ENCODE measurements around the gene DNAH1.

Gene DNAH1

DNA sequence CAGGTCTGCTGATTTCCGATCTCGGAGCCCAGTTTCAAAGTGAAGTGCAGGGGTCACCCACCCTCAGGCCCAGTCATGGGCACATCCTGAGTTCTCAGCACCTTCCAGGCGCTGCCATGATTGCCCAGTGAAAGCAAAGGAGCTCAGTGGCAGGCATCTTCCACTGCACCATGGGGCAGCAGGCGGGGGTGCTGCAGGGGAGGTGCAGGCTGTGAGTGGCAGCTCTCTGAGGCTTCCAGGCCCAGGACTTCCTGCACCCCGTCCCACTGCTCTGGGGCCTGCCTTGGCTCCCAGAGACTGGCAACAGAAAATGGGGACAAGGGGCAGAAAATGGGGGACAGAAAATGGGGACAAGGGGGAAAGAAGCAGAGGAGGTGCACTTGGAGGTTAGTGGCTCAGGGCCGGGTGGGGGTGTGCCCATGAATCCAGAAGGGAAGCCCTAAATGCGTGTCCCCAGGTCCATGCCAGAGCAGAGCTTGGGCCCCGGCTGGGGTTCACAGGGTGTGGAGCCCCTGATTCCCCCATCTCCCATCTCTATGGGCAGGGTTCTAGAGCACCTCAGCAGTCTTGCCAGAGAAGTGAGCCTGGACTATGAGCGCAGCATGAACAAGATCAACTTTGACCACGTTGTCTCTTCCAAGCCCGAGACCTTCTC lies 28.0 kb downstream of the DNAH1 start:
- no peak for DNase-seq

GRCh38 chr3:52345521-52346109 lies 29.5 kb downstream of the DNAH1 start:
- no peak for DNase-seq

GRCh38 chr3:52346623-52347530 lies 30.8 kb downstream of the DNAH1 start:
- no peak for DNase-seq

DNA sequence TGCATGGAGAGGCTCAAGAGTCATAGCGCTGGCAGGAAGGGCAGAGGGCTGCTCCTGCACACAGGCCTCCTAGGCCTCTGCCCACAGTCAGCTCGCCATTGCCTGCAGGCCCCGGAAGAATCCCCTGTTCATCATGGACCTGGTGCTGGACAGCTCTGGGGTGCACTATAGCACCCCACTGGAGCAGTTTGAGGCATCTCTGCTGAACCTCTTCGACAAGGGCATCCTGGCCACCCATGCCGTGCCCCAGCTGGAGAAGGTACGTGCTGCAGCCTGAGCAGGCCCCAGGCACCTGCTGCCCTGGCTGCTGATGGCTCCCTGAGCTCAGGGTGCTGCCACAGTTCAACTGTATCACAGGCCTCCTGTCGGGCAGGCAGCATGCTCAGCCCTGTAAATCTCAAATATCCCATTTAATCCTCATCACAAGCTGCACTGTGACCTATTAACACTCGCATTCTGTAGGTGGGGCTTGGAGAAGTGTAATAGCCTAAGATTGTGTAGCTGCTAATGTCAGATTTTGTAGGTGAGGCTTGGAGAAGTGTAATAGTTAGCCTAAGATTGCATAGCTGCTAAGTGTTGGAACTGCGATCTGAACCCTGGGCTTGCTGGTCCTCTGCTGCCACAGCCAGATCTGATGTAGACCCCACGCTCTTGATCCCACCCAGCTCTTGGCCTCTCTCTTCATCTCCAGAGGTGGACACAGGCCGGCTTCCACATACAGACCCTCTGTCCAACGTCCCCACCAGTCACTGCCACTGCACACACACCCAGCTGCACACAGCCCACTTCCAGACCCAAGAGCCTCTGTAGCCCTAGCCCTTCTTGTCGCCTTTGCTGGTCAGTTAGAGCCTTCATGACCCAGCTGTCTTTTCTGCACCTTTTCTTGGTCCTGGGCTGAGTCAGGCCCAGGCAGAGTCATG lies 31.9 kb downstream of the DNAH1 start:
- no peak for DNase-seq

DNA sequence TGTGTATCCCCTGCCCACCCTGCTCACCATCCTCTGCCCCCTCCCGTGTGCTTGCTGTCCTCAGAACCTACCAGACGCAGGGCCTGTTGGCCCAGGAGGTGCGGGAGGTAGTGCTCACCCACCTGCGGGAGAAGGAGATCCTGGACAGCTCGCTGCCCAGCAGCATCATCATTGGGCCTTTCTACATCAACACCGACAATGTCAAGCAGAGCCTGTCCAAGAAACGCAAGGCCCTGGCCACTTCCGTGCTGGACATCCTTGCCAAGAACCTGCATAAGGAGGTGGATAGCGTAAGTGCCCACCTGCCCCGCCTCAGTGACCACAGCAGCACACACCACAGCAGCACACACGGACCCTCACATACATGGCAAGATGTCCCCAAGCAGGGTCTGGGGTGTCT lies 33.0 kb downstream of the DNAH1 start:
- no peak for DNase-seq

DNA sequence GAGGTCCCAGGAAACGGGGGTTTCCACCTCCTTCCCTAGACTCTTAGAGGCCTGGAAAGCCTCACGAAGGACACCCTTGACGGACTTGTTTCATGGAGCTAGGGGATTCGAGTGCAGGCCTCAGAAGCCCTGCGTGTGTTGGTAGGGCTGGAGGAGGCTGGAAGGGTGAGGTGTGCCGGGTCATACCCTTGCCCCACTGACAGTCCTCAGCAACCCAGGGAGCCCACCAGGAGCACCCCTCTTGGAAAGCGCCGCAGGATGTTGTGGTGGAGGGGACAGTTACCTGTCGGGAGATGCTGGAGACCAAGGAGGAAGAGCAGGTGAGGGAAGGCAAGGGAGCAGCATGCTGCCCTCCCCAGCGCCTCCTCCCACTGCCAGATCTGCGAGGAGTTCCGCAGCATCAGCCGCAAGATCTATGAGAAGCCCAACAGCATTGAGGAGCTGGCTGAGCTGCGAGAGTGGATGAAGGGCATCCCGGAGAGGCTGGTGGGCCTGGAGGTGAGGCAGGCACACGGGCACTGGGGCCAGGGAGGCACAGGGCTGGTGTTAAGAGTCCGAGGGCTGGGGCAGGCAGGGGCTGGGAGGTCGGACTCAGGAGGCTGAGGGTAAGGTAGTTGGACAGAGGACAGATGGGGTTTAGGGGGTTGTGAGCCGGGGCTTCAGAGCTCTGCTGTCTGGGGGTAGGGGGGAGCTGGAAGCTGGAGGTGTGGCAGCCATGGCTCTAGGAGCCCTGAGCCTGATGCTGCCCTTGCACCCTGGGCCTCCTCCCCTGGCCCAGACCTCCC lies 33.7 kb downstream of the DNAH1 start:
- no peak for DNase-seq

GRCh38 chr3:52350416-52350815 lies 34.3 kb downstream of the DNAH1 start:
- DNase-seq = no peak

DNA sequence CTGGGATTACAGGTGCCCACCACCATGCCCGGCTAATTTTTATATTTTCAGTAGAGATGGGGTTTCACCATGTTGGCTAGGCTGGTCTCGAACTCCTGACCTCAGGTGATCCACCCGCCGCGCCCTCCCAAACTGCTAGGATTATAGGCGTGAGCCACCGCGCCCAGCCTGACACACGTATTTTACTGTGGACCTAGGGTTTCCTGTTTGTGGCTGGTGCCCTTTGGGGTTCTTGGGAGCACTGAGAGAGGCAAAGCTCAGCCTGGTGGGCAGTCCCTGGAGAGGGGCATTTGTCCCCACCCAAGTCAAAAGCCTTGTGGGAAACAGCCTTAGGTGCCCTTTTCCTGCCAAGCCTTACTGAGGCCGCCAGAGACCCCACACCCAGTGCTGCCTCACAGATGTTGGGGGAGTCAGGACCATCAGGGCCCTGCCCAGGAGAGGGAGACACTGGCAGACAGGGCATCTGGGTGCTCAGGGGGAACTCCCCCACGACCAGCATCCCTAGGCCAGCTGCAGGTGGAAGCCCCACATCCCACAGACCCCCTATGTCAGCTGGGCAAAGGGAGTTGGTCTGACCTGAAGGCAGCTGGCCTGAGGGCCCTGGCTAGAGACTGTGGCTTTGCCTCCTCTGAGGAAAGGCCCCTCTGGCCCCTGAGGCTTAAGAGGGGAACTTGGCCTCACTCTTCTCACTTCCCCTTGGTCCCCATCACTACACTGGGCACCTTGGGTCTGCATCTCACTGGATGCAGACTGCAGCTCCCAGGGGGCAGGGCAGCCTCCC lies 35.1 kb downstream of the DNAH1 start:
- no peak for DNase-seq

DNA sequence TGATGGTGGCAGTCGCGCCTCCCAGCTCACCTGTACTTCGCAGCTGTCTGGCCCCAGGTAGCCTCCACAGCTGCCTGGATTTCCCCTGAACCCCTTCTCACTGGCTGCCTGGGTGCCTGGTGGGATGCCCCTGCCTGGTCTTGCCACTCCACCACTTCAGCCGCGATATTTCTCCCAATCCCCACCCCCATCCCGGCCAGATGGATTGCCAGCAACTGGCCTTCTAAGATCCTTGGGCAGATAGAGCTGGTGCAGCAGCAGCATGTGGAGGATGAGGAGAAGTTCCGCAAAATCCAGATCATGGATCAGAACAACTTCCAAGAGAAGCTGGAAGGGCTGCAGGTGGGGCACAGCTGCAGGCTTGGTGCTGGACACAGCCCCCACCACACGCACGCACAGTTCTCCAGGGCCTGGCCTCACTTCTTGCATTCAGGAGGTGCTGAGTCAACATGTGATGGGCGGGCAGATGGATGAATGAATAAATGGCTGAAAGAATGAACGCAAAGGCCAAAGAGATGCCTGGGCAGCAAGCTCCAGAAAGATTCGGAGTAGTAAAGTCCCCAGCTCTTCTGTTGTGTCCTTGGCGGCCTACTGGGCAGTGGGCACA lies 35.7 kb downstream of the DNAH1 start:
- DNase-seq = no peak

DNA sequence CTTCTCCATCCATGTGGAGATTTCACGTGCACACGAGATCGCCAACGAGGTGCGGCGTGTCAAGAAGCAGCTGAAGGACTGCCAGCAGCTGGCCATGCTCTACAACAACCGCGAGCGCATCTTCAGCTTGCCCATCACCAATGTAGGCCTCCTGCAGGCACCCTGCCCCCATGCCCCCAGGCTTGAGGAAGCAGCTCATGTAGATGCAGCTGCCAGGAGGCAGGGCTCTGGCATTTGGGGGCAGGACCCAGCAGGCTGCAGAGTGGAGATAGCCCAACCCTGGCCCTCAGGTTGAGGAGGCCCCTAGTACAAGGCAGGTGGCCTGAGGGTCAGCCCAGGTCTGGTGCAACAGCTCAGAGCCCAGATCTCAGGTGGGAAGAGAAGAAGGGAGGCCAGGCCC lies 36.4 kb downstream of the DNAH1 start:
- DNase-seq = no peak

DNA sequence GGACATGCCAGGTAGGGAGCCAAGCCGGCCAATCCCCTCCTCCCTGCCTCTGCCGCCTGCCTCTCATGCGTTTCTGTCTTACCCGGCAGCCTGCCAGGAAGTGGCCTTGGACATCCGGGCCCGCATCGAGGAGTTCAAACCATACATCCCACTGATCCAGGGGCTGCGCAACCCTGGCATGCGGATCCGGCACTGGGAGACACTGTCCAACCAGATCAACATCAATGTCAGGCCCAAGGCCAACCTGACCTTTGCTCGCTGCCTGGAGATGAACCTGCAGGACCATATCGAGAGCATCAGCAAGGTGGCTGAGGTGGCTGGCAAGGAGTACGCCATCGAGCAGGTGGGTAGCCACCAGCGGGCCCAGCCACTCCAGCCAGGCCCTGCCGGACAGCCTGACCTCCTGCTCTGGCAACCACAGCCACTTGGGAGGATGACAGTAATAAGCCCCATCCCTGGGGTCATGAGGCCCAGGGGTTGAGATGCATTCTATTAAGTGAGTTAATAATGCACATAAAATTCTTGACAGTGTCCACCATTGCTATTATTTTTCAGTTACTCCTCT lies 37.3 kb downstream of the DNAH1 start:
- no peak for DNase-seq

DNA sequence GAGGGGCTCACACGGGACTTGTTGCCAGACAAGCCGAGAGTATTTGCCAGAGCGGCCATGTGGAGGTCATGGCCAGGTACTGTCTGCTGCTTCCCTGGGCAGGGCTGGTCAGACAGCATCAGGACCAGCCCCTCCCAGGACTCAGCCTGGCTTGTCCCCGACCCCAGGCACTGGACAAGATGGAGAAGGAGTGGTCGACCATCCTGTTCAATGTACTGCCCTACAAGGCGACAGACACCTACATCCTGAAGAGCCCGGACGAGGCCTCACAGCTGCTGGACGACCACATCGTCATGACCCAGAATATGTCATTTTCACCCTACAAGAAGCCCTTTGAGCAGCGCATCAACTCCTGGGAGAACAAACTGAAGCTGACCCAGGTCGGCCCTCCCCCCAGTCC lies 38.6 kb downstream of the DNAH1 start:
- no peak for DNase-seq

- DNase-seq = no peak
Measured at GRCh38 chr3:52355526-52355925, 39.4 kb downstream of the DNAH1 start.

GRCh38 chr3:52356126-52356525 lies 40.0 kb downstream of the DNAH1 start:
- no peak for DNase-seq

DNA sequence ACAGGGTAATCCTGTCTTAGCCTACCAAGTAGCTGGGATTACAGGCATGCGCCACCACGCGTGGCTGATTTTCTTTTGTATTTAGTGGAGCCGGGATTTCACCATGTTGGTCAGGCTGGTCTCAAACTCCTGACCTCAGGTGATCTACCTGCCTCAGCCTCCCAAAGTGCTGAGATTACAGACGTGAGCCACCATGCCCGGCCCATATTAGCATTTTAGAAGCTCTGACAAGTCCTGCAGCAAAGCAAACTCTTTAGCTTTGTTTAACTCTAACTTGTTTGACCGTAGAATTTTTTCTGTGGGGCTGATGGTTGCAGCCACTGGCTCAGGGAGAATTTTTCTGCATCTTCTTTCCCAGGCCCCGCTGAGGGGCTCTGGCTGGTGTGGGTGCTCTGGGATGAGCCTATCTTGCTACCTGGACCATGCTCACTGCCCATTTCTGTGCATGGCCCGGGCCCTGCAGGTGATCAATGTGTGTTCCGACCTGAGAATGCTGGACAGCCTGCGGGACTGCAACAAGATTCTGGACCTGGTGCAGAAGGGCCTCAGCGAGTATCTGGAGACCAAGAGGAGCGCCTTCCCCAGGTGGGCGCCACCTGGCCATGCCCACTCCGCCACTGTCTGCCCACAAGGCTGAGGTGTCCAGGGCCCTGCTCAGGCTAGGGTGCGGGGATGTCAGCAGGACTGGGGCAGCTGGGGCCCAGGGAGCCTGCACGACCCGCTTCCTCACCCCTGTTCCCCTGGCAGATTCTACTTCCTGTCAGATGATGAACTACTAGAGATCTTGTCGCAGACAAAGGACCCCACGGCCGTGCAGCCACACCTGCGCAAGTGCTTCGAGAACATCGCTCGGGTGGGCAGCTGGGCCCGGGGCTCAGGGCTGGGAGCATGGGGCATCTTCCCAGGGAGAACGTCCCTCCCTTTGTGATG lies 41.3 kb downstream of the DNAH1 start:
- no peak for DNase-seq

DNA sequence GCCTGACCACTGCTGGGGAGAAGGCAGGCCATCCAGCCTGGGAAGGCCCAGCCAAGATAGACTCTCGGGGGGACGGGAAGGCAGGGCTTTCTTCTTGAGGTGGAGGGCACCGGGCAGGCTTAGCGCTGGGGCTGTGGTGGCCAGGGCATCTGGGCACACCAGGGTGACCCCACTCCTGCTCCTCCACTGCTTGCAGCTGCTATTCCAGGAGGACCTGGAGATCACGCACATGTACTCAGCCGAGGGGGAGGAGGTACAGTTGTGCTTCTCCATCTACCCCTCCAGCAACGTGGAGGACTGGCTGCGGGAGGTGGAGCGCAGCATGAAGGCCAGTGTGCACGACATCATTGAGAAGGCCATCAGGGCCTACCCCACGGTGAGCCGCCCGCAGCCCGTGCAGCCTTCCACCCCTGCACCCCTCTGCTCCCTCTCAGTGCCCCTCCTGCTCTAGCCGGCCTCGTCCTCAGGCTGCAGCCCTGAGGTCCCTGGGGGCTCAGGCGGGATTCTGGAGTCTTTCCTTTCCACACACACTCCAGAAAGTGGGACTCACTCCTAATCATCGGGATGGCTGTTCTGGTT lies 42.3 kb downstream of the DNAH1 start:
- no peak for DNase-seq

DNA sequence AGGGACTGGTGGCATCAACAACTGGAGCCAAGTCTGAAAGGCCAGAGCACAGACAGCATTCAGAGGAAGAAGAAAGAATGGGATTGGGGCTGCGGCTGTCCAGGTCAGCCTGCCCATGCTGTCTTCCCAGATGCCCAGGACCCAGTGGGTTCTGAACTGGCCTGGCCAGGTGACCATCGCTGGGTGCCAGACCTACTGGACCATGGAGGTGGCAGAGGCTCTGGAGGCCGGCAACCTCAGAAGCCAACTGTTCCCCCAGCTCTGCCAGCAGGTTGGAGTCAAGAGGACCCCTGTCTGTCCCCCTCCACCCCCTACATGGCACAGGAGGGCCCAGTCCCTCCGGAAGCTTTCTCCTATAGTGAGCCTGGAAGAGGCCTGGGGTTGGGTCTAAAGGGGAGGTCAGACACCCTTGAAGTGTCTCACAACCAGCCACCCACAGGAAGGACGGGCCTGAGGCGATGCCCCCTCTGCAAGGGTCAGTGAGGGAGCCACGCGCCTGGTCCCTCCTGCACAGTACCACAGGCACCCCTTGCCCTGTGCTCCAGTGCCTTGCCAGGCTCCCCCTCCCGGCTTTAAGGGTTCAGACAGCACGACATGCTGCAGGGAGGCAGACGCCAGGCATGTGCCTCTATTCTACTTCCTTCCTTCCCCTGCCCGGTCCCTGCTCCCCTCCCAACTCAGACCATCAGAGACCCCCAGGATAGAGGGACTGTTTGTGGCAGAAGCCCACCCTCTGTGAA lies 43.2 kb downstream of the DNAH1 start:
- no peak for DNase-seq

GRCh38 chr3:52361011-52361410 lies 44.9 kb downstream of the DNAH1 start:
- no peak for DNase-seq
